HG03025 (cell line): Measurements from ENCODE around the gene CCDC50.

ENCODE experiments used
- ATAC-seq: cut with Tn5 transposase; IDR thresholded peaks from one replicate; pipeline ENCODE4 v1.9.1; 2021; ENCODE audit warnings: mild to moderate bottlenecking, moderate library complexity; ENCODE audit not compliant: unreplicated experiment, low FRiP score

The CCDC50 gene

DNA sequence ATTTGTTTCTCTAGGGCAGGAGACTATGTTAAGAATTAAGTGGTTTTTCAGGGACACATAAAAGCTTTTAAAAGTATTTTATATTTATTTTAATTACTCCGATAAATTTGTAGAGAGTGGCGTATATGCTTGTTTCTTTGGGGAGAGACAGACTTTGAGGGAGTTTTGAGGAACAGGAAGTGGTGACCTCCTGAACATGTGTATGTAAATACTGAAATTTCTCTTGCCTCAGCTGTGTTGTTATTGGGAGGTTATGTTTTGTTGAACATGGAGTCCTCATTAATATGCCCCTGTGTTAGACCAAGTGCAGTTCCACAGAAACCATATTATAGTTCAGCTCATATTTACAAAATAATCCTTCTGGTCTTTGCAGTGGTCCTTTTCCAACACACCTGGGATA is 42.9 kb downstream of the CCDC50 start:
- ATAC-seq: no peak

DNA sequence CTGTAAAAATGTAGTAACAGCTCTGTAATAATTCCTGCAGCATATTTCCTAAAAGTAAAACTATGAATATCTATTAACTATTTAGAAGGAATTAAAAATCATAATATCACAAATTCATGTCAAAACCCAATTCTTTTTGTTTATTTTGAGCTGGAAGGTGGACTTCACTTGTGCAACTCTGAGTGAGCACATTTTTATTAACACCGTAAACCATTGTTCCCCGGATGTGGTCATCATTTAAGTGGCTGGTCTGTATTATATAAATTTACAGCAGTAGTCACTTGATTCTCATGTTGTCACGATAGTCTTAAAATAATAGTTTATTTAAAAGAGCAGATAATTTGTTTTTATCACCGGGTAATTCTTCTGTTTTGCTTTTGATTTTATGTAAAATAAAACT is 44.1 kb downstream of the CCDC50 start:
- no peak for ATAC-seq

DNA sequence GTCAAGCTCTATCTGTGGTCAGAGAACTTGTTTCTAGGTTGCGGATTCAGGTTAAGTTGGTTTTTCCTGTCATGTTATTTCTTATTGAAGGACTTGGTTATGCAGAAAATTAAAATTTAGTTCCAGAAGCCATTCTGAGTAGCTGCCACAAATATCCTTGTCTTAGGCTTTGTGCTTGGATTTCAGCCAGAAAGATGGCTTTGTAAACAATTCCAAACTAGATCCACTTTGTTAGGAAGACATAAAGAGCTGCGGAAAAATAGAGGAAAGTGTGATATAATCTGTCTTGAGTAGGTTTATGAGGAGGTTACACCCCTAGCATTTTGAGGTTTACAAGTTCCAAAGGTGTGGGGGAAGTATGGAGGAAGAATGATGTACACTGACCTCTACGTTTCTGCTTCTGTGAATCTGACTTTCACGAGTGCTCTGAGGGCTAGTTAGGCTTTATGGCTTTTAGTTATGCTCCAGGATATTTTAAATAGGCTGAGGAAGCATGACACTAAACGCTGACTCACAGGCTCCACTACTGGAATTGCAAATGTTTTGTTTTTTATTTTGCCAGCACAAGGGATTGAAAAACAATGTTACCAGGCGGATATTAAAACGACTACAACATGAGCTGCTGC is 47.4 kb downstream of the CCDC50 start:
- no peak for ATAC-seq

DNA sequence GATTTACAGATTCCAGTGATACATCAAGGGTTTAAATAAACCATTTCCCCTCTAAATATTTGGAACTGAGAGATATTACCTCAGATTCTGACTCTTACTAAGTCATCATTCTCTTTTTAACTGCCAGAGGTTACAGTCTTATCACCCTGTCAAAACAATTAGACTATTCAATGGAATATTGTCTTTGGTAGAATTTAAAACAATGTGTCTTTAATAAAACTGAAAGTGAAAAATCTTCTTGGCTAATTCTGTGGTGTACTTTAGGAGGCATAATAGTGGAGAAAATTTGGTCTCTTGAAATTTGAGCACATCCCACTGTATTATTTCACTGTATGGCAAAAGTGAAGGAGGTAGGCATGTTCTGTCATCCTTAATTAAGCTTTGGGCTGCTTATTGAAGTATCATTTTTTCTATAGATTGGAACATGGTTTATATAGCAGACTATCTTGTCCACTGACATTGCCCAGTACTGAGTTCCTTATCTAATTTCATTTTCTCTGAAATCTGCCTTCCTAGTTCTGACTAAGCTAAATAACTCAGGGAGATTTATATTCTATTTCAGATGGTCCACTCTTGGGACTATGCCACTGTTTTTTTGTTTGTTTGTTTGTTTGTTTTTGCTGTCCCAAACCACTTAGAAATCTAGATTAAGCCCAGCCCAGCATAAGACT is 49.1 kb downstream of the CCDC50 start:
- no peak for ATAC-seq

DNA sequence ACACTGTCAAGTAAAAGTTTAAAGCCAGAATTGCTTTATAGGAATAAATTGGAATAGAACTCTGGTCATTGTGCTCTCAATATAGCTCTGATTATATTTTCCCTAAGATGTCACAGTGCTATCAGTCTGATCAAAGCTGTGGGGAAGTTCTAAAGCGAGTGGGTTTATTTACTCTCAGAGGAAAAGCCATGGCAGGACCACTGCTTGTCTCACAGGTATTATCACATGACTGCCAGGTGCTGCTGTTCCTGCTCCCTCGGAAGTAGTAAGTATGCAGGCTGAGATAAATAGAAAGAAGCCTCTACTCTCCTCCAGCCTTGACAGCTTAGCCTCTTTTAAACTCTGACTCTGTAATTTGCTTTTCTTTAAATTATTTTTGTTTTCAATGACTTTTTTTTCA is 50.3 kb downstream of the CCDC50 start:
- no peak for ATAC-seq

DNA sequence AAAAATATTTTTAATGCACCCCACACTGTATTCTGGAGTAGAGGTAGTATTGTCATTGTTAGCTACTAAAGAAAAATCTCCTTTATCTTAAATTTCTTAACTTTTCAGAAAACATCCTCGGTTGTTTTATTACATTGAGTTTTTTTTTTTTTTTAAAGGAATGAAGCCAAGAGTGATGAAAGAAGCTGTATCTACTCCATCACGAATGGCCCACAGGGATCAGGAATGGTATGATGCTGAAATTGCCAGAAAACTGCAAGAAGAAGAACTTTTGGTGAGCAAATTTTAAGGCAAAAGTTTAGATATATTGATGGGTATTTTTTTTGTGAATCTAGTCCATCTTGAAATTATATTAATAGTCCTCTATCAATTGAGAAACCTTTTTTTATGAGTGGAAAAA is 50.8 kb downstream of the CCDC50 start:
- no peak for ATAC-seq

DNA sequence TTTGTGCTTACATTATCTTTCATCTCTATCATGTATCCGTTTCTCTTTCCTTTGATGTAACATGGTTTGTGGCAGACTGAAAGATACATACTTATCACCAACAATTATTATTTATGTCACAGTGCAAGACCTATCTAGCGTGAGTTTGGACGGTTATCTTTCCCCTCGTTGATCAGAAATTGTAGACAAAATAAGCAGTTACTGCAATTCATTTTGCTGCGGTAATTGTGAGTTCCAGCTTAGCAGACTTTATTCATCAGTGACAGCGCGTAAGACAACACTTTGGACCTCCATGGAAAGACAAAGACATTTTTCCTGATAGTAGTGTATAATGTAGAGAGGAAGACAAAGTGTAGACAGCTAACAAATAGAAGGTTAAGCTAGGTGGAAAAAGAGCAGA is 52.1 kb downstream of the CCDC50 start:
- ATAC-seq: no peak

- no peak for ATAC-seq
These were observed 53.5 kb downstream of the CCDC50 start for GRCh38 chr3:191382661-191383060.

DNA sequence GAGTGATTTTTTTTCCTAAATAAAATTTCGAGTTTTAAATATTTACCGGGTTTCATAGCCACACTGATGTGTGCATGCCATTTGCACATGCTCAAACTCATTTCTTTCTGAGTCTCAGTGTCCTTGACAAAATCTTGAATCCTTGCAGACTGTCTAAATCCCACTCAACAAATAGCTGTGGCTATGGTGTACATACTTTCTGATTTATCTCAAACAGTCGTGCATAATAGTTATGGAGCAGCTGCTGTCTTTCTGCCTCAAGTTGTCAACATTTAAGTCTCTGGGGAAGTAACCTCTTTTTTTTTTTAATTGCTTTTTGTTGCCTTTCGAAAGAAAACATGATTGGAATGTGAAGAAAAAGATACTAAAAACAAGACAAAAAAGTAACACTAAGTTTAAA is 53.9 kb downstream of the CCDC50 start:
- ATAC-seq: no peak

DNA sequence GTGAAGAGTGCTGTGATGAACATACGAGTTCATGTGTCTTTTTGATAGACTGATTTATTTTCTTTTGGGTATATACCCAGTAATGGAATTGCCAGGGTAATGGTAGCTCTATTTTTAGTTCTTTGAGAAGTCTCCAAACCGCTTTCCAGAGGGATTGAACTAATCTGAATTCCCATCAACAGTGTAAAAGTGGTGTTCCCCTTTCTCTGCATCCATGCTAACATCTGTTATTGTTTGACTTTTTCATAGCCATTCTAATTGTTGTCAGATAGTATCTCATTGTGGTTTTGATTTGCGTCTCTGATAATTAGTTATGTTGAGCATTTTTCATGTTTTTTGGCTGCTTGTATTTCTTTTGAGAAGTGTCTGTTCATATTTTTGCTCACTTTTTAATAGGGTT is 55.9 kb downstream of the CCDC50 start:
- no peak for ATAC-seq

GRCh38 chr3:191387441-191388077 is 58.4 kb downstream of the CCDC50 start:
- no peak for ATAC-seq

GRCh38 chr3:191388823-191389222 is 59.6 kb downstream of the CCDC50 start:
- no peak for ATAC-seq

DNA sequence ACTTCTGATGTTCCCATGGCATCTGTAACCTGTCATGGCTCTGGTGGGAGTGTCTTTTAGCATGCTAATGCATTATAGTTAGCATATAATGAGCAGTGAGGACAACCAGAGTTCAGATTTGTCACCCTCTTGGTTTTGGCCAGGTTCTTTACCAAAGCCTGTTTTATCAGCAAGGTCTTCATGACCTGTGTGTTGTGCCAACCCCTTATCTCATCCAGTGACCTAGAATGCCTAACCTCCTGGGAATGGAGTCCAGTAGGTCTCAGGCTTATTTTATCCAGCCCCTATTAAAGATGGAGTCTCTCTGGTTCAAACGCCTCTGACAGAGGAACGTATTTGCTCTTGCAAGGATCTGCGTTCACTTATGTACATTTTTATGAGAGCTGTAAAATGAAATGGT is 61.4 kb downstream of the CCDC50 start:
- ATAC-seq: no peak

DNA sequence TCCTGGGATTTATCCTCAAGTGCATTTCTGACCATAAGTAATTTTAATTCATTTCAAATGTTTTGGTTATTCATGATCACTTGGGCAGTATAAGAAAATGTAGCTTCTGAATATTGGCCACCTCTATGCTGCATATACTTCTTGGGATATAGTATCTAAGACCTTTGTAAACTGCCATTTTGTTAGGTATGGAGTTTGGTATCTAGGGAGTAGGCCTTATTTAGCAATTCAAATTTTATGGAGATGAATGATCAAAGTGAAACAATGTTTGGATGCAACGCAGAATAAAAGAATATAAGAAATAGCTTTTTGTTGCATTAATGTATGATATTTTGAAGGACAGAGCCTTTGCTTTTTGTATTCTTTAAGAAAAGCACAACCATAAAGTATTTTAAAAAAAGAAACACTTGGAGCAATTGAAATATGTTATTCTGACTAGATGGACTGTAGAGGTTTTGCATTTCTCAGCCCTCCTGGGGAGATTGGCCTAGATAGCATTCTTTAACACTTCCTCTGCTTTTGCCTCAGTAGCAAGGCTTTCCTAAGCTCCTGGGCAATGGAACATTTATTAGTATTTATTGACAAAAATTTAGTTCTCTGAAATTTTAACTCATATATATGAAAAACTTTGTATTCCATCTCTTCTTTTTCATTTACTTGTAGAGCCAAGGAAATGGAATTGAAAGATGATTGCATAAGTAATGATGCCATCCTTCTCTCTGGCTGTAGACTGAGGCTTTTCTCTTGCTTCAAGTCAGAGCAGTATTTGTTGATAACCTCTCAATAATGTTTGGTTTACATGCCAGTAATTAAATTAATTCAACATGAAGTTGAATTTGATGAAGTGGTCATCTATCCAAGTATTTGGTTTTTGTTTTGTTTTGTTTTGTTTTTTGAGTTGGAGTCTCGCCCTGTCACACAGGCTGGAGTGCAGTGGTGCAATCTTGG is 62.9 kb downstream of the CCDC50 start:
- no peak for ATAC-seq

DNA sequence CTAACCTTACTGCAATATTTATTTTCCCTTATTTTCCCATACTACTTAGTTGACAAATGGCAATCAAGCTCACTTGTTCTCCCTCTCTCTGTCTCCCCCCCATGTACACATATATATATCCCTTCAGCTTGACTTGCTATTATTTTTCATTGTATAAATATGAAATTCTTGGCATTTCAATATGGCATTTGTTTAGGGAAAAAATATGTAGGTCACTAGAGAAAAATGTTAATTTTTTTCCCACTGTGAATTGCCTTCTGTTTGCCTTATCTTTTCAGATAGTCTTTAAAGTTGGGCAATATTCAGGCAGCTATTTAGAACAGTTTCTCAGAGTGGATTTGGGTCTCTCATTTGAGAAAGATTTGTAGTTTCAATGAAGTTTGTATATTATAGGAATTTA is 64.0 kb downstream of the CCDC50 start:
- no peak for ATAC-seq

DNA sequence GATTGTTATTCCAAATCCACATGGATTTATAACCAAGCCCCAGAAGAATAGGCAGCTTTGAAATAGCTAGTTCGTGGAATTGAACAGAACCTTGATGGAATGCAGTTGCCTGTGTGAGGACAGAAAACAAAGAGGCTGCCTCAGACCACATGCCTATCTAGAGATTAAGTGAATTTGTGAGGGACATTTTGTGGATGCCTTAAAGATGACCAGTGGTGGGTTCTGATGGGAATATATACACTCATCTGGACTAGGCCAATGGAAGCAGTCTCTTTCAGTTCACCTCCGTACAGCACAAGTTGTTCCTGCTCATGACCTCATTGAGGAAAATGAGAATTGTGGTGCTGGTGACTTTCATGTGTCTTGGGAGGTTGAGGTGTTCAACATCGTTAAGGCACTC is 68.6 kb downstream of the CCDC50 start:
- no peak for ATAC-seq

- no peak for ATAC-seq
These were observed 69.4 kb downstream of the CCDC50 start for GRCh38 chr3:191398607-191399006.

DNA sequence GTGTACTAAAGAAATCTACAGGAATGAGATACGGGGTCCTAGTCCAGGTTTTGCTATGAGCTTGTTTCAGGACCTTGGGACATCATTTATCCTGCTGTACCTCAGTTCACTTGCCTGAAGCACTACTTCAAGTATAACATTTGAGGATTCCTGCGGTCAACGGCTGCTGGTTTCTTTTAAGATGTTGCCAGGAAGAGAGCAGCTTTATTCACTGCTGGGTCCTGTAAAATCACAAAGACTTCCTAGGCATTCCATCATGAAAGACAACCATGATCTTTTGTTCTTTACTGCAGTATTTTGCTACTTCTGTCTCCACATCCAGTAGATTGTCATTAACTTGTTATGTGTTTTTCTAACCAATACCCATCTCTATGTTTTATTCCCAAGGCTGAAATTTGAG is 70.7 kb downstream of the CCDC50 start:
- ATAC-seq: no peak

DNA sequence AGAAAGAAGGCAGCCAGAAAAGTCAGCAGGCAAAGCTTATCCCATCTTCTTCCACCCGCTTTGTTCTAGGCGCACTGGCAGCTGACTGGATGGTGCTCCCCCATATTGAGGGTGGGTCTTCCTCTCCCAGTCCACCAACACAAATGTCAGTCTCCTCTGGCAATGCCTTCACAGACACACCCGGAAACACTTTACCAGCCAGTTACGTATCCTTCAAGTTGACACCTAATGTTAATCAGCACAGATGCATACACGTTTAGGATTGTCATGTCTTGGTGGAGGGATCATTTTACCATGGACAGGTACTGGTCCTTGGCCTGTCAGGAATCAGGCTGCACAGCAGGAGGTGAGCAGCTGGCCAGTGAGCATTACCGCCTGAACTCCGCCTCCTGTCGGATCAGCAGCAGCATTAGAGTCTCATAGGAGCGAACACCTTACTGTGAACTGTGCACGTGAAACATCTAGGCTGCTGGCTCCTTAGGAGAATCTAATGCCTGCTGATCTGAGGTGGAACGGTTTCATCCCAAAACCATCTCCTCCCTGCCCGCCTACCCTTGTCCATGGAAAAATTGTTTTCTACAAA is 72.7 kb downstream of the CCDC50 start:
- ATAC-seq: no peak

GRCh38 chr3:191409791-191410359 is 80.7 kb downstream of the CCDC50 start:
- no peak for ATAC-seq
